GM18505 (cell line): ENCODE results near the gene CHRNA4.
"Not testable (repeated sequence)": the region's sequence is repeated elsewhere in the genome, so short reads cannot be mapped to it uniquely, and the experiment has no call there.

Experiments
- ATAC-seq: cut with Tn5 transposase; IDR thresholded peaks from one replicate; pipeline ENCODE4 v1.9.1; 2021; ENCODE audit not compliant: unreplicated experiment
- POLR2A ChIP-seq: IDR thresholded peaks from 4 replicates; pipeline ENCODE4 v1.6.1; 2011; ENCODE audit warnings: borderline replicate concordance; ENCODE audit not compliant: insufficient read depth, insufficient read length; ENCODE audit errors: extremely low read depth

CHRNA4 gene

DNA sequence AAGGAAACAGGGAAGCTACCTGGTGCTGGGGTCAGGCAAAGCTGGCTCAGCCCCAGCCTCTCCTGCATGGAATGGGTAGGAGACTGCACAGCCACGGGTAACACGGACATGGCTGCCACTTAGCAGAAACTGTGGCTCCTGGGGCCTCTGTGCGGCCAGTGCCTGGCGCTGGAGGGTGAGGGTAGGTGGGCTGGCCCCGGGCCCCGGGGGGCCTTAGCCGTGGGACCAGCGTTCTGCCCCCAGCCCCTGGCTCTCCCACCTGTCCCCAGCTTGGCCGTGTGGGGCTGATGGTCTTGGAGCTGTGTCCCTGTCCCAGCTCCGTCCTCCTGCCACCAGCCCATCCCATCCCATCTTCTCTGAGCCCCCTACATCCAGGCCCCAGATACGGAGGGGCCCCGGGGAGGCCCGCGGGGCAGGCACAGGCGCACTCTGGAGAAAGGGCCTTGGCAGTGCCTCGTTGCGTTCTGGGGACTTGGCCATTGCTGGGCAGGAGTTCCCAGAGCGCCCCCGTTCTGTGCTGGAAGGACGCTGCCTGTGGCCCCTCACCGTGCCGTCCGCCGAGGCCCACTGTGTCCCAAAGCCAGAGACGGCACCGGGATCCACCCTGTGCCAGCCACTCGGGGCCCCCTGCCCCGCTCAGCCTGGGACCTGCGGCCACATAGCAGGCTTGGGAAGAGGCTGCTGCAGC is 12.2 kb downstream of the CHRNA4 start:
- no peak for TF ChIP-seq POLR2A
- ATAC-seq, result no peak

DNA sequence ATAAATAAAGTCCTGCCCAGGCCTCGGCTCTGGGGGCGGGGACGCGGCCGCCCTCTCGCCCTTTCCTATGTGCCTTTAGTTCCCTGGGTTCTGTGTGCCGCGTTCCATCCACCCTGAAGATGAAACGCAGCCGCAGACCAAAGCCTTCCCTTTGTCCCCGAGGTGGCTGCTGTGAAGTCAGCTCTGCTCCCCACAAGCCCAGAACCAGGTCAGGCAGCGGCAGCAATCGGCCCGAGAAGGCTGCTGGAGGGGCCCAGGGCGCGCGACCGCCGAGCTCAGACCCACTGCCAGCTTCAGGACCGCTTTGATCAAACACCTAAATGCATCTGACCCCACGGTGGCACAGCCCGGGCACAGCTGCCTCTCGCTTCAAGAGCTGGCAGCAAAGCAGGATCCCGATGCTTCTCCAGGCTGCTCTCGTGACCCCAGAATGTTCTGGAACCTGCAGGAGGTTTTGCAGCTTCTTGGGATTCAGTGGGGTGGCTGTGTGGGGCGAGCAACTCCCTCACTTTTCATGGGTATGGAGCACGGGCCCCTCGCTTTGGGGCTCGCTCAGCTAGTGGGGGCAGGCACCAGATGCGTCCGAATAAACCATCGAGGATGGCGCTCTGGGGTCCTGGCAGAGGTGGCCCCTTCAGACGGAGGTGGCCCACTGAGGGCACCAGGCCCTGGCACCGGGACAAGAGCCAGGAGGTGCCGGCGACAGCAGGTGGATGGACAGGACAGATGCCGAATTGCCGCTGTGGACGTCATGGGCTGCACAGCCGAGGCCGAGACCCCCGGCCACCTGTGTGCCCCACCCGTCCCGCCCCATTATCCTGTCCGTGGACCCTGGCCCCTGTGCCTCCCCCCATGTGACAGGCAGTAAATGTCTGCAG is 13.0 kb downstream of the CHRNA4 start:
- no peak for TF ChIP-seq POLR2A

DNA sequence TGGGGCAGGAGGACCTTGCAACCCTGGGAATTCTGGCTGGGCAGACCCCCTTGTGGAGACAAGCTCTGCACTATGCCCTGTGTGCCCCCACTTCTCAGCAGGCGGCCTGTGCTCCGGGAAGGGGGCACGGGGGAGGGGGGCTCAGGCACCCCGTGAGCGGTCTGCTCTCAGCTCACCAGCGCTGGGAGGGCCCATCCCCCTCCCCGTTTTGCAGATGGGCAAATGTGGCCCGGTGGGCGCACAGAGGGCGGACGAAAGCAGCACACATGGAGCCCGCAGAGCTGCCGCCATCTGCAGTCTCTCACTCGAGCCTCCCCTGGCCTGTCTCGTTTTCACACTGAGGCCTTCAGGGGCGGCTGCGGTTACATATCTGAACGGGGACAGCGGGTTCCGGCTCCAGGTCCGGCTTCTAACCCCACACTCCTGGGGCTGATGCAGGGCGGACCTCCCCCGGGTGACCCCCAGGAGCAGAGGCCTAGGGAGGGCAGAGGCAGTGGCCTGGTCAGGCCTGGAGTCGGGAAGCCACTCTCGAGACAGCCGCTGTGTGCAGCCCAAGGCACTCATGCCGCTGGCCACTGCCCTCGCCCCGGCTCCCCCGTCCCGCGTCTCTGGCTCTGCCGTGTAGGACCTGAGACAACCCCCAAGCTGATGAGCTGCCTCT is 13.9 kb downstream of the CHRNA4 start:
- ATAC-seq, result no peak
- no peak for TF ChIP-seq POLR2A

More for the DNA sequence above, 13.0 kb downstream of the CHRNA4 start:
- no peak for ATAC-seq

DNA sequence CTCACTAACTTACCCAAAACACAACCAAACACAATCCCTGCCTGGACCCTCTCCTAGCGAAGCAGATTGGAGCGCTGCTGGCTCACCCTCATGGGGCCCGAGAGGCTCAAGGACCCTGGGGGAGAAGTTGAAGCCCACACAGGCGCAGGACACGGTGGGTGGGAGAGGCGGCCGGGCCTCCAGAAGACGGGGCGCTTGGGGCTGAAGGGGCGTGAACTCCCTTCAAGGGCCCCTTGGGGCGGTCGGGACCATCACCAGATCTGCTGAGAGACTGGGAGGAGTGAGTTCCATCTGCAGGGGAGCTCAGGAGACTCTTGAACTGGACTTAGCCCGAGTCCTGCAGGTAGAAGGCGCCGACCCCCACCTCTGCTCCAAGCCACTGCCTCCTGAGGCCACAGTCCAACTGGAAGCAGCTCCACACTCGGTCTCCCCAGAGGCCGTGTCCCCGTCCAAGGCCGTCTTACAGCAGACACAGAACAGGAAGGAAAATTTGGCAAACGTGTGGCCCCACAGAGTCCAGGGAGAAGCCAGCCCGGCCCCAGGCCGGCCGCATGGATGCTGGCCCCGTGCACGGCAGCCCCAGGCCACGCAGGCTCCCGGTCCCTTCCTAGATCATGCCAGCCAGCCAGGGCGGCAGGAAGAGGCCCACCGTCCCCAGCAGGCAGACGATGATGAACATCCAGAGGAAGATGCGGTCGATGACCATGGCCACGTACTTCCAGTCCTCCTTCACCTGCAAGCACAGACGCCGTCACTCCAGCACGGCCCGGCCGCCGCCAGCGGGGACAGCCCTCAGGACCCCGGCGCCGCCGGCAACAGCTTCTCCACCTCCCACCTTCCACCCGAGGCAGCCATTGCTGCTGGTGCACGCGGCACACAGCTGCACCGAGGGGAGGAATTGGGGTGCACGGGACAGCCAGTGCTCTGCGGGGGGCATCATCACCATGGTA is 14.7 kb downstream of the CHRNA4 start:
- ATAC-seq, result no peak
- no peak for TF ChIP-seq POLR2A

DNA sequence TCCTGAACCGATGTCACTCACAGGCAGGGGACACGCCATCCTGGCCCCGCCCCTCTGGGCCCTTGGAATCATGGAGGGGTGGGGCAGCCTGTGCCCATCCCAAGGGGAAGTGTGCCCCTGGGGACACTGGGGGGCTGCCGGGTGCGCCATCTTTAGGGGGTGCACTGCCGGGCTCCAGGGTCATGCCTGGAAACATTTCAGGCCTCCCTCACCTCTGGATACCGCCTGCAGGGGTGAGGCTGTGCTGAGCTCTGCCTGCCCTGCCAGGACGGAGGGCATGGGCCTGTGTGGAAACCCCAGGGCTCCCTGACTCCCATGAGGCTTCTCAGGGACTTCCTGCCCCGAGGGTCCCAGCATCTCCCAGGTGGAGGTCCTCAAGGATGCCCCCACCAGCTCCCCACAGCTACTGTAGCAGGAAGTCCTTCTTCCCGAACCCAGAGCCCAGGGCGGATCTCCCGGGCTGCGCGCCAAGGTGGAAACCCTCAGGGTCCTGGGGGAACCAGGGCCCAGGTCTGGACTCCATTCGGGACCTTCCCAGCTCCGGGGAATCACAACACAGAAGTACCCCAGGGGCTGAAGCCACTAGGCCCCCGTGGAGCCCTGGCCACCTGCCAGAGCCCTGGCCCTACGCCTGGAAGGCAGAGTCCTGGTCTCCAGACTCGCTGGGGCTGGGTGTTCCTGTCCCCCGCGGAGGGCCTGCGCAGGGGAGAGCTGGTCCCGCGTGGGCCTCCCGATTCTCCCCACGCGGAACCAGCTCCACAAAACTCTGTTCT is 15.6 kb downstream of the CHRNA4 start:
- no peak for TF ChIP-seq POLR2A
- no peak for ATAC-seq

DNA sequence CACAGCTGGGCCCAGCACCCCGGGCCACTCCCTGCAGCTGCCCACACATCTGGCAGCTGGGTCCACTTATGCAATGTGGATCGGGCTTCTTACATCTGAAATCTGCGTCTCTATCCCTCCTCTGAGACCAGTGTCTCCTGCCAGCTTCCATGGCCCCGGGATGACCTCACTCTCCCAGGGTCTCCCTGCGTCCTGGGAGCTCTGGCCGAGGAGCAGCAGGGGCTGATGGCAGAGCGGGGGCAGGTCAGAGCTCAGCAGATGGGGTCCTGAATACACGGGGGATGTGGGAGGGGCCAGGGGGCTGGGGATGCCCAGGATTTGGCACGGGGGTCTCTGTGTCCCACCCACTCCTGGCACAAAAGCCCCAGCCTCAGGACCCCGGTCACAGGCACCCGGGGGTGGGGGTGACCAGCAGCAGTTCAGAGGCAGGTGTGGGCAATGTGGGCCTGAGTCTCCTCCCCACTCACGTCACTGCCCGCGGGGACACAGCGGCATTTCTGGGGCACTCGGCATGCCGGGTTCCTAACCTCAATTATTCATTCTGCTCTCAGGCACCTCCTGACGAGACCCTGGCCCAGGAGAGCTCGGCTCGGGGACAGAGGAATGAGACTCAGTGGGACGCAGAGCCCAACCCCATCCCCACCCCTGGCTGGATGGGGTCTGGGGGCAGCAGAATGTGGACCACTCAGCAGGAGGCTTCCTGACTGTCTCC is 16.4 kb downstream of the CHRNA4 start:
- no peak for TF ChIP-seq POLR2A
- ATAC-seq, result no peak

DNA sequence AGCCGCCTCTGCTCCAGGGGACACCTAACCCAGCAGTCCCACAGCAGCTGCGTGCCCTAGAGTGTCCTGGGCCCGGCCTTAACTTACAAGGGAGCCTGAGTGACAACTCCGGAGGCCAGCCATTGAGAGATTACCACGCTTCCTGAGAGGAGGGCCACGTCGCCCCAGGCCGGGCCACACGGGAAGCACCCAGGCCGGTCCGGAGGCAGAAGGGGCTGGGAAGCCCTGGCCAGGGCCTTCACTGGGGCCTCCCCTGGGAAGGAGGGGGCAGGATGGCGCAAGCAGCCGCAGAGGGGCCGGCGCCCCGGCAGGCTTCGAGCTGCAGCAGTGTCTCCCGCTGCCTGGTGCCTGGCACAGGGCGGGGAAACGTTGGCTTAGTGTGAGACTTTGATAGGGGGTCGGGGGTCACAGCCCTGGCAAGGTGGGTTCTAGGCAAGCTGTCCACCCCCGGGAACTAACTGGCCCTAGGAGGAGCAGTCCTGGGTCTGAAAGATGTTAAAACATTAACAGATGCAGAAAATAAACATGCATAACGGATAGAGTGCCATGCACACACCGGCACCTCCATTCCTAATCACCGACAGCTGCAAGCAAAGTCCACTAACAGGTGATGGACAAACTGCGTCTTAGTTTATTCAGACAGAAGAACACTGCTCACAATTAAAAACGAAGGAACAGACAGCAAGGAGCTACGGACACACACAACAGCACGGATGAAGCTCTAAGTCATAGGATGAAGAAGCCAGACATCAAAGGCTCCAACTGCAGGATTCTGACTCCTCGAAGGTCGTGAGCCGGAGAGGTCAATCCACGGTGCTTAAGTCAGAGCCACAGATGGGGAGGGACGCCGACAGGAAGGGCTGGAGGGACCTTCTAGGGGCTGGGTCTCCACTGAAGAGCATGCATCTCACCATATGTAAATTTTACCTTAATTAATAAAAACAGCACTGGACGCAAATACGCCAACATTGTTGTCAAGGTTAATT is 17.4 kb downstream of the CHRNA4 start:
- no peak for ATAC-seq
- TF ChIP-seq POLR2A, result no peak

DNA sequence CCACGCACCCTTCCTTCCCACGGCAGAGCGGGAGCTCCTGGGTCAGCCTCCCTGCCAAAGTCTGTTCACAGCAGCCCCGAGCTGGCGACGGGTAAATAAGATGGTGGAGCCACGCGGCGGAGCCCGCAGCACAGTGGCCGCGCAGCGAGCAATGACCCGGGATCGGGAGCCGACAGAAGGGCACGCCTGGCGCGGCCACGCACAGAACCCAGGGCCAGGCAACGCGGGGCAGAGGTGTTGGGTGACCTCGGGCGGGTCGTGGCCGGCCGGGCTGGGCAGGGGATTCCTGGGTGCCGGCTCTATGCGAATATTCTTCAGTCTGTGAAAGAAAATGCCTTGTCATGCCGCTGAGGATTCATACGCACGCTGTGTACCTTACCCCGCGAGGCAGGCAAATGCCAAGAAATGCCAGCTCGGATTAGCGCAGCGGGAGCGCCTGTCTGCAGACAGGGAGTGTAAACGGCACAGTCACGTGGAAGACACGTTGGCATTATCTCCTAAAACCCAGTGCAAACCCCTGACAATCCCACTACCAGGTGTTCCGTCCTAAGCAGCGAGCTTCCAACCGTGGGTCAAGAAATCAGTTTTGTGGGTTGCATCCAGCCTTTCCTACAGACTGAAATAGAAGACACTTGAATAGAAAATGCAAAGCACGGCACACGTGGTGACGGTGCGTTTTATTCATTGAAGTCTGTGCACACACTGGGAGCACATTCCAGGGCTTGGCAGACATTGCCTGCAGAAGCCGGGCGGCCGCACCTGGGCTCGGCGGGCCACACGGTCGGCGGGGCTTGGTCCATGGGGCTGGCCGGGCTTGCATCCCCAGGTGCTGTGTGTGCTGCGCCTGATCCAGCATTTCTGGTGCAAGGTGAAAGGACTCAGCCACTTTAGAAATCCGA is 18.3 kb downstream of the CHRNA4 start:
- ATAC-seq, result no peak
- no peak for TF ChIP-seq POLR2A

DNA sequence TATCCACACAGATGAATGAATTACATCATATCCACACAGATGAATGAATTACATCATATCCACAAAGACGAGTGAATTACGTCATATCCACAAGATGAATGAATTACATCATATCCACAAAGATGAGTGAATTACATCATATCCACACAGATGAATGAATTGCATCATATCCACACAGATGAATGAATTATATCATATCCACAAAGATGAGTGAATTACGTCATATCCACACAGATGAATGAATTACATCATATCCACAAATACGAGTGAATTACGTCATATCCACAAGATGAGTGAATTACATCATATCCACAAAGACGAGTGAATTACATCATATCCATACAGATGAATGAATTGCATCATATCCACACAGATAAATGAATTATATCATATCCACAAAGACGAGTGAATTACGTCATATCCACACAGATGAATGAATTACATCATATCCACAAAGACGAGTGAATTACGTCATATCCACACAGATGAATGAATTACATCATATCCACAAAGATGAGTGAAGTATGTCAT is 20.9 kb downstream of the CHRNA4 start:
- ATAC-seq, result not testable (repeated sequence)

DNA sequence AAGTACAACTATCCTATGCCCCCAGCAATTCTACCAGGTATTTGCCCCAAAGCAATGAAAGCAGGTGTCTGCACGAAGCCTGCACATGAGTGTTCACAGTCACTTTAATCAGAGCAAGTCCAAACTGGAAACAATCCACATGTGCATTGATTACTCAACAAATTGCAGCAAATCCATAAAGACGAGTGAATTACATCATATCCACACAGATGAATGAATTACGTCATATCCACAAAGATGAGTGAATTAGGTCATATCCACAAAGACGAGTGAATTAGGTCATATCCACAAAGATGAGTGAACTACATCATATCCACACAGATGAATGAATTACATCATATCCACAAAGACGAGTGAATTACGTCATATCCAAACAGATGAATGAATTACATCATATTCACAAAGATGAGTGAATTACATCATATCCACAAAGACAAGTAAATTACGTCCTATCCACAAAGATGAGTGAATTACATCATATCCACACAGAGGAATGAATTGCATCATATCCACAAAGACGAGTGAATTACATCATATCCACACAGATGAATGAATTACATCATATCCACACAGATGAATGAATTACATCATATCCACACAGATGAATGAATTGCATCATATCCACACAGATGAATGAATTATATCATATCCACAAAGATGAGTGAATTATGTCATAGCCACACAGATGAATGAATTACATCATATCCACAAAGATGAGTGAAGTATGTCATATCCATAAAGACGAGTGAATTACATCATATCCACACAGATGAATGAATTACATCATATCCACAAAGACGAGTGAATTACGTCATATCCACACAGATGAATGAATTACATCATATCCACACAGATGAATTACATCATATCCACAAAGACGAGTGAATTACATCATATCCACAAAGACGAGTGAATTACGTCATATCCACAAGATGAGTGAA is 21.7 kb downstream of the CHRNA4 start:
- not testable (repeated sequence) for ATAC-seq
